Cerebellar cortex (tissue), 1 donor: ENCODE measurements around the gene VCL.
"Not testable (repeated sequence)": the region's sequence is repeated elsewhere in the genome, so short reads cannot be mapped to it uniquely, and the experiment has no call there.

Experiments
- DNase-seq: peaks from one replicate; pipeline ENCODE4 v3.0.0-alpha.2; 2015; ENCODE audit warnings: low spot score

Gene VCL

DNA sequence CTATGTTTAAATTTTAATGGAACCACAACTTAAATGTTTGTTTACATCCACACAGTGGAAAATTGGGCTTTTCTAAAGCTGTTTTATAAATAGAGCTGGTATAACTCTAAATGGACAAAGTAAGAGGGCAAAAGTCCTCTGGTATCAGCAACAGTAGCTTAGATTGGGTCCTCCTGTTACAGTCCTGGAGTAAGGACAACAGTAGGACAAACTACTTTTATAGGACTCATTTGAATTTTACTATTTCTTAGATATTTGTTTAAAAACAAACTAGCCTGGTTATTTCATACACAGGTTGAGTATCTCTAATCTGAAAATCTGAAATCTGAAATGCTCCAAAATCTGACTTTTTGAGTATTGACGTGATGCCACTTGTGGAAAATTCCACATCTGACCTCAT lies 8.4 kb downstream of the VCL start:
- DNase-seq, result no peak

DNA sequence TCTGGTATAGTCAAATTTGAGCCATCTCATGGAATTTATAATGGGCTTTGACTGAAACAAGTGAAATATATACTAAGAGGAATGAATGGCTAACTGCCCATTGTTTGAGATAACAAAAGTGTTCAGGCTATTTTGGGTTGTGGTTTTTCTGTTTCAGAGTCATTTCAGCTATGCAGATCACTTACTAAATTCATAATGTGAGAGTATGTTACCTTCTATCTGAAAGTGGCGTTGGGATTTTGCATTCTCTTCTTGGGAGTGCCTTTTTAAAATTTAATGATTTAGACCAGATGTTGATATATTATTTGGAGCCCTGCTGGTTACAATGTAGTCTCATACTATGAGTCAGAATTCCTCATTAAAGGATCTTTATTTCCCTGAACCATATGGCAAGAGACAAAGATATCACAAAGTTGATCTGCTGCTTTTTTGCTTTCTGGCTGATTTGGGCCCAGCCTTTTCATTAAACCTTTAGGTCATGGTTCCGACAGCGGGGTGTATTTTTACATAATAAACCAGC lies 10.4 kb downstream of the VCL start:
- no peak for DNase-seq

DNA sequence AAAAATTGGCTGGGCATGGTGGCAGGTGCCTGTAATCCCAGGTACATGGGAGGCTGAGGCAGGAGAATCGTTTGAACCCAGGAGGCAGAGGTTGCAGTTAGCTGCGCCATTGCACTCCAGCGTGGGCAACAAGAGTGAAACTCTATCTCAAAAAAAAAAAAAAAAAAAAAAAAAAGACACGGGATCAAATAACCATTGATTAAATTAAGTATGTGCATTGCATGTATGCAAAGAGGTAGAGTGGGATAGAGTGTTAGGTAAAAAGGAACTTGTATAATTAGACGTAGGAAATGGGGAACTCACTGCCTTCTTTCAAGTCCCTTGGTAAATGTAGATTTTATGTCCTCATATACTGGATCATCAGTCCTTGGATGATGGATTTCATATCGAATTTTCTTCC lies 13.1 kb downstream of the VCL start:
- no peak for DNase-seq

DNA sequence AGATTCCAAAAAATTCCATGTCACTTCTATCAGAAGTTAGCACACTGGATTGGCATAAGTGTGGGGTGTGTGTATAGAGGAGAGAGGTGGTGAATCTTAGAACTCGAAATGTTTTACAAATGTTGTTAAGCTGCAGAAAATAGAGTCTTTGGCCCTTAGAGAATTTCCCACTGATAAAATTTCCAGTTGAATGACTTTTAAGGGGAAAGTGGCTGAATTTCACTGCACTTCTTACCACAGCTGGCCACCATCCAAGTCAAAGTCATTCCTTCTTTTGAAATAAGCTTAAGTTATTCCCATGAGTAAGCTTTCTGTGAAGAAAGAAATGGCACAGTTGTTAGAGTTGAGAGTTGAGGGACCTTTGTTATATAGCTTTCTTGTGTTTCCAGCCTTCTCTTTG lies 13.9 kb downstream of the VCL start:
- no peak for DNase-seq

DNA sequence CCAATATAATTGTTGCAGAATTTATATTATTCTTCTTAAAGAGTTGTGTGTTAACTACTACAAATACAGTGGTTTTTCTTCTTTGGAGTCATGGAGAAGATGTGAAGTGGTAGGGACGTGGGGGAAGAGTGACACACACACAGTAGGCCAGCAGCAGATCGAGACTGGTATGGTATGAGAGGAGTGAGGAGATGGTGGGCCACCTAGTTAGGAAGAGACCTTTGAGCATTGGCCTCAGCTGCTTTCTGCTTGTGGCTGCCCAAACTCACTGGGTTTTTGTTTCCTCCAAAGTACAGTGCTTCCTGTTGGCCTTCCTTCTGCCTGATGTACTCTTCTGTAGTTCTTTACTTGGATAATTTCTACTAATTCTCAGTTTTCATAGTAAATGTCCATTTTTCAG lies 14.6 kb downstream of the VCL start:
- no peak for DNase-seq

DNA sequence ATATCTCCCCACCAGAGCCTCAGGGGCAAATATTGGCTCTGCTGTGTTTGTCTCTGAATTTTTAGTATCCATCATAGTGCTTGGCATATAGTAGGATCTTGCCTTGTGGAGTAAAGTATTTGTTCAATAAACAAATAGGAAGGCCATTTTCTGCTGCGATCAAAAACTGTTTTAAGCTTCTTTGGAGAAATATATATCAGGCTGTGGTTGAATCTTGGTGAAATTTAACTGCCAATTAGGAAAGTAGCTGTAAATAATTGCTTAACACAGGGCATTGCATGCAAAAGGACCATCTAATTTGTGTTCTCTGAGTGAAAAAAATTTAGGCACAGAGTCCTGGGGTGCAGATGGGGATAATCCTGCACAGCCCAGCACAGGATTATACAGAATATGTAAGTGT lies 15.1 kb downstream of the VCL start:
- DNase-seq, result no peak

DNA sequence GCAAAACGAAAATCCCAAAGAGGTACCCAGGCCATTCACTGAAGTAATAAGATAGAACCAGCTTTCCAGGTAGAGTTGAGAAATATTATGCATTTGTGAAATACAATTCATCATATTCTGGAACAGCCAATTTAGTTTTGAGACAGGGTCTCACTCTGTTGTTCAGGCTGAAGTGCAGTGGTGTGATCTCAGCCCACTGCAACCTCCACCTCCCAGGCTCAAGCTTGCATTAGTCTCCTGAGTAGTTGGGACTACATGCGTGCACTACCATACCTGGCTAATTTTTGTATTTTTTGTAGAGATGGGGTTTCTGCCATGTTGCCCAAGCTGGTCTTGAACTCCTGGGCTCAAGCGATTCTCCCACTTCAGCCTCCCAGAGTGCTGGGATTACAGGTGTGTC lies 16.7 kb downstream of the VCL start:
- DNase-seq, result not testable (repeated sequence)

DNA sequence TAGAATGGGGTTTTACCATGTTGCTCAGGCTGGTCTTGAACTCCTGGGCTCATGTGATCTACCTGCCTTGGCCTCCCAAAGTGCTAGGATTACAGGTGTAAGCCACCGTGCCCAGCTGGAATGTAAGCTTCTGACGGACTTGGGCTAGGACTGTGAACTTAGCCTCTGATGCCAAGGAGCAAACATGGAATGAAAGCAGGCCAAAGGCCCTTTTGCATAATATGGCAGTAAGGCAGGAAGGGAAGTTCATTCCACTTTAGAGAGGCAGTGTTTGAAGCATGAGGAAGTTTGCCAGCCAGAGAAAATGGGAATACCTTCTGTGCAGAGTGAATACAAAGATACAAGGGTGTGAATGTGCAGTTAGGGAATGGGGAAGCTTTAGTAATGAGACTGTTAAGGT lies 20.3 kb downstream of the VCL start:
- DNase-seq, result no peak

DNA sequence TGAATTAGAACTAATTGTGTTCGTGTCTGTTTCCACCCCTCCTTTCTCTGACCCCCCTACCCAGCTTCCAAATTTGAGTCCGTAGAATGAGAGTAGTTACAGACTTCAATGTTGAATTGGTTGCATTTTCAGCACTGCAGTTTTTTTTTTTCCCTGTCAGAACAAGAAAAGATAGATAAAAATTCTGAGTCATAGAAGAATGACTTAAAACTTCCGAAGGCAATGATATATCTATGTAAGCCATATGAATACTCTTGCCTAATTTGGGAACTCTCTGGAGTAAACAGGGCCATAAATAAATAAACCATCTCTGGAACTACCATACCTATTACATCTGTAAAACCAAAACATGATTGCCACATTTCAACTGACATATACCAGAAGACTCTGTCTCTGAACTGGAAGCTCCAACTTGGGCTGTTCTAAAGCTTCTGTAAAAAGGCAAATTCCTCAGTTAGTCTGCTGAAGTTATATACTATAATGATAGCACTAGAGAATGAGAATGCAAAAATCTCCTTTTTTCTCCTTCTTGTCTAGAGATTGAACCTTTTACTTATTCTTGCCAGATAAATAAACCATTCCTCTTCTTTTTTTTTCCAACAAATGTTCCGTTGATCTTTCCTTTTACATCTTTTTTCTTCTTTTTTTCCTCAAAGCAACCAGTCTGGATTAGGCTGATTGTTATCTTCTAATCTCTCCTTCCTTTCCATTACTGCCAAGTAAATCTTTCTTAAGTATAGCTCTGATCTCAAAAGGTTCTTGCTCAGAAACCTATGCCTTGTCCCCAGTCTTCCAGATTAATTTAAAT lies 23.5 kb downstream of the VCL start:
- DNase-seq, result no peak

DNA sequence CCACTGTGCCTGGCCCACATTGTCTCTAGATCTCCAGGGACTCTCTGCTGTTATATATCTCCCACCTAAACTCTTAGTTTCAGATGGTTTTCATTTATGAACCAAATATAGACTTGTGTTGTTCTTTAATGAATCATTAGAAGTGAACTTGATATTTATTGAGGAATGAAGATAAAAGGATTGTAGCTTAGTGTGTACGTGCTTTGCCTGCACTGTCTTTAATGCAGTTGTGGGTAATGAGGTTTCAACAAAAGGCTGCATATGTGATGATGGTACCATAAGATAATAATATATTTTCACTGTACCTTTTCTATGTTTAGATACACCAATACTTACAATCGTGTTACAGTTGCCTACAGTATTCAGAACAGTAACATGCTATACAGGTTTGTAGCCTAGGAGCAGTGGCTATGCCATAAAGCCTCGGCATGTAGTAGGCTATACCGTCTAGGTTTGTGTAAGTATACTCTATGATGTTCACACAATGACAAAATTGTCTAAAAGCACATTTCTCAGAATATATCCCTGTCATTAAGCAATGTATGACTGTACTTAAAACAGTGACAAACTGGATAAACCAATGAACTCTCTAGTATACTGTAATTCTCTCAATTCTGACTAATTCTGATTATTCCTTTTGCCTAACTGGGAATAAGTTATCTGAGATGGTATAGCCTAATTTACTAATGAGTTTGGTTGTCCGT lies 25.2 kb downstream of the VCL start:
- DNase-seq, result no peak

DNA sequence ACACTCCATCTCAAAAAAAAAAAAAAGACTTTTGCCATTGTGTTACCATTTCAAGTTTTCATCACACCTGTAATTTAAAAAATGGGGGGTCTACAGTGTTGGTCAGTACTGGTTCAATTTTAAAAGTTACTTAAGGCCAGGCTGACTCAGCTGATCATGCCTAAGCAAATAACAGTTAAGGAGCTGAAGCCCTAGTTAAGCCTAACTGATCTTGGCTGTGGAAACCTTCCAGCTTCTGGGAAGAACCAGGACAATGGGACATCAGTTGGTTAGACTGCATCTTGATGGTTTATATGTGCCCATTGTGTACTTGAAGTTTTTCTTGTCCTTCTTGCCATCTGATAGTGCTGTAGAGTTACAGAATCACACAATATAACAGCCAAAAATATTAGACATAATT lies 26.7 kb downstream of the VCL start:
- no peak for DNase-seq

DNA sequence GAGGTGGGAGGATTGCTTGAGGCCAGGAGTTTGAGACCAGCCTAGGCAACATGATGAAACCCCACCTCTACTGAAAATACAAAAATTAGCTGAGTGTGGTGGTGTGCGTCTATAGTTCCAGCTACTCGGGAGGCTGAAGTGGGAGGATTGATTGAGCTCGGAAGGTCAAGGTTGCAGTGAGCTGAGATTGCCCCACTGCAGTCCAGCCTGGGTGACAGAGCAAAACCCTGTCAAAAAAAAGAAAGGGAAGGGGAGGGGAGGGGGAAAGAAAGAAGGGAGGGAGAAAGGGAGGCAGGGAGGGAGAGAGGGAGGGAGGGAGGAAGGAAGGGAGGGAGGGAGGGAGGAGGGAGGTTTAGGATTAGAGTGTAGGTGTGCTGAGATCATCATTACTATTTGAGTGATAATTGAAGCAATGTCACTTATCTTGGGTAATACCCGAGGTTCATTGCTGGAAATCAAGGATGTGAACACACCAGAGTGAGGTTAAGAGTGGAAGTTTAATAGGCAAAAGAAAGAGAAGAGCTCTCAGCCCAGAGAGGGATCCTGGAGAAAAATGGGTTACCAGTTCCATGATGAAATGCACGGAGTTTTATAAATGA lies 27.6 kb downstream of the VCL start:
- no peak for DNase-seq

DNA sequence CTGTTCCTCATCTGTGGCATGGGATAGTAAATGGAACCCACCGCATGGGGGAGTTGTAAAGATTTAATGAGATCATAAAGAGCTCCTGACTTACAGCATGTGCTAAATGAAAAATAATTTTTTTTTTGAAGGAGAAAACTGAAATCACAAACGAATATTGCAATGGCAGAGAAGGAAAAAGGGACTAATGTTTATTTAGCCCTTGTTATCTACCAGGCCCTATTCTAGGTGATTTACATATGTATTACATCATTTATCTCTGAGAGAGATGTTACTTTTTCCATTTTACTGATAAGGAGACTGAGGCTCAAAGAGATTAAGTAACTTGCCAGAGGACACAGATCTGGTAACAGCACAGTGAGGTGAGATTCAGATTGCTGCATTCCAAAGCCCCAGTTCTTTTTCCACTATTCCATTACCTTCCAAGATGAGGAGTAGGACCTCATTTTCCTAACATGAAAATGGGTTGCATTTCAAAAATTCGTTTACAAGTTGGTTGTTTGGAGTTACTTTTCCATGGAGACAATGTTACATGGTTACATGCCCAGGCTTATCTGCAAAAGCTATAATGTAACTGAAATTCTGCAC lies 28.6 kb downstream of the VCL start:
- DNase-seq, result no peak

DNA sequence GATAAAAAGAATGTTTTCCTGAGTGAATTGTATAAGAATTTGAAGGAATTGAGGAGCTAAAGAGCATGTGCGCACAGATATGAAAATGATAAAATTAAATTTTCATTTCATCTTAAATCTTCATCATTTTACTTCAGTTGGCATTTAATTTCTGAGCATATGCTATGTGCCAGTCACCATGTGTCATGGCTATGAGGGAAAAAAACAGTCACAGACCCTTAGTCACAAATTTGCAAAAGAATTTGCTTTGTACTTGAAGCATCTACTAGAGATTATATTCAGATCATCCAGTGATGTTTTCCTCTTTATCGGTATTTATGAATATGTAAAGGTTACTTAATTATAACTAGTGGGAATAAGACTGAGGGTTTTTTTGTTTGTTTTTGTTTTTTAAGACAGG lies 29.8 kb downstream of the VCL start:
- DNase-seq, result no peak

DNA sequence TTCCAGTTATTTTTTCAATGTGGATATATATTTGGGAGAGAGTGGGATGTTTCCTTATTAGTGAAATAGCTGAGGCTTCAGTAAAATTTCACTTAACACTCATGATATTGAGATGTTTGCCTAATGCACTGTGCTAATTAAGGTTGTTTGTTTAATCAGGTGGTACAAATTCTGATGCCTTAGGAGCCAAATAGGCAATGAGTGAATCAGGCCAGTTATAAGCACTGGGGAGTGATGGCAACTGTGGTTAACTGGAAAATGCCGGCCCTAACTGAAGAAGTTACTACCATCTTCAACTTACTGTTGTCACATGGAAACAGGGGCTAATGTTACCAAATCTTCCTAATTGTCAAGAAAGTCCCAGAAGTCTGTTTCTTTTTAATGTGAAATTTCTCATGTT lies 32.0 kb downstream of the VCL start:
- DNase-seq, result no peak

DNA sequence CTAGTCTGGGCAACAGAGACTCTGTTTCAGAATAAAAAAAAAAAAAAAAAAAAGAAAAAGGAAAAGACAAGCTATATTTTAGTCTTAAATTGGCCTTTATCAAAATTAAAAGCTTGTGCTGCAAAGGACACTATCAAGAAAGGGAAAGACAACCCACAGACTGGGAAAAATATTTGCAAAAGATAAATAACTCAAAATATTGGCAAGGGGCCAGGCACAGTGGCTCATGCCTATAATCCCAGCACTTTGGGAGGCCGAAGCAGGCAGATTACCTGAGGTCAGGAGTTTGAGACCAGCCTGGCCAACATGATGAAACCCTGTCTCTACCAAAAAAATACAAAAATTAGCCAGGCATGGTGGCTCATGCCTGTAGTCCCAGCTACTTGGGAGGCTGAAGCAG lies 34.3 kb downstream of the VCL start:
- DNase-seq, result not testable (repeated sequence)

DNA sequence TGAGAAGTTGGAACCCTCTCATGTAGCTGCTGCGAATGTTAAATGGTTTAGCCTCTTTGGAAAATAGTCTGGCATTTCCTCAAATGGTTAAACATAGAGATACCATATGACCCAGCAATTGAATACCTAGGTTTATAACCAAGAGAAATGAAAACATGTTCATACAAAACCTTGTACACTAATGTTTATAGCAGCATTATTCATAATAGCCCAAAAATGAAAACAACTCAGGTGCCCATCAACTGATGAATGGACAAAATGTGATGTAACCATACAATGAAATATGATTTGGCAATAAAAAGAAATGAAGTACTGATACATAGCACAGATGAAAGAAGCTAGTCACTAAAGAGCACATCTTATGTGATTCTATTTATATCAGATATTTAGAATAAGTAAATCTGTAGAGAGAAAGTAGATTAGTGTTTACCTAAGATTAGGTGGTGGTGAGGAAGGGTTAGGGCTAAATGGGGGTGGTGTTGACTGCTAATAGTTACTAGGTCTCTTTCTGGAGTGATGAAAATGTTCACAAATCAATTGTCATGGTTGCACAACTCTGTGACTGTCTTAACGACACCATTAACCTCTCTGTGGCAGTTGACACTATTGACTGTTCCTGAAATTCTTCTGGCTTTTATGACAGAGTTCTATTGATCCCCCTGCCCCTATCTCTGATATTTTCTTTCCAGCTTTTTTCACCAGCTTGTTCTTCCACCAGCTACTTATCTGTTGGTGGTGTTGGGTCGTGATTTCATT lies 35.2 kb downstream of the VCL start:
- DNase-seq, result no peak

DNA sequence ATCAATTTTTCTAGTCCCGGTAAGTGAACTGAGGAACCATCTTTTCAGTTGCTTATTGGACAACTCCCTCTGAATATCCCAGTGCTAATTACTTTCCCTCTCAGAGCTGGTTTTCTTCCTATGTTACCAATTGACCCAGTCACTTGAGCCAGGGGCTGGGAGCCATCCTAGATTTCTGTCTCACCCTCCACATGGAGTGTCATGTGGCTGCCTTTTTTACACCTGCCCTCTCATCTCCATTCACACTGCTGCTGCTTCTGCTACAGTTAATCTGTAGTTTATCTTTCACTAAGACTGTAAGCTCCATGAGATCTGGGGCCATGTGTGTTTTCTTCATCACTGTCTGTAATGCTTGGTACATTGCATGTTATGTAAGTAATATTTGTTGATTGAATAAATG lies 35.8 kb downstream of the VCL start:
- no peak for DNase-seq

DNA sequence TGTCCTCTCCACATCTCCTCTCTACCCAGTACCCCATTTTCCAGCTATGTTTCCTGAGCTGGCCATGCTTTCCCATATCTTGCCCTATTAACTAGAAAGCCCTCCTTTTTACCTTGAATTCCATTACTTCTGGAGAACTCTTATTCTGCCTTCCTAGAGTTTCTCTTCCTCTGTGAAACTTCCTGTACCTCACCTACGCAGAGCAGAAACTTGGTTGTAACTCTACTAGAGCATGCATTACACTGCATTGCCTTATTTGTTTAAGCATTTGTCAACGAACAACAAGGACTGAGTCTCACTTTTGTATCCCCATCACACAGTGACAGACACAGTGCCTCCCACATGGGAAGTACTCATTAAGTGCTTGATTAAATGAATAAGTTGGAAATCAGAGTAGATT lies 36.4 kb downstream of the VCL start:
- no peak for DNase-seq

DNA sequence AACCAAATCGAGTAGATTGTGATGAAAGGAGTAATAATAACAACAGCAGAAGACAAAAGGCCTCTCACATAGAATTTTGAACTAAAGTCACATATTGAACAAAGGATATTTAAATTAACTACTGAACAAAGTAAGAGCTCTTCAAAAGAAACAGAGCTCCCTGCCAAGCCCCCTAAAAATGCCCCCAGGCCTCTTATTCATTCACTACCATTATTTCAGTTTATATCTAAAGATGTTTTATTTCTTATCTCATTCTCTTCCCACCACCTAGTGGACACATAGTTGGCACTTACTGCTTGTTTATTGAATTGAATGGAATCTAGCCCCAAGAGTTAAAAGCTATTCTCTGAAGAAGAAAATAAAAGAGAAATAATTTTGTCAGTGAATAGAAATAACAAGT lies 37.4 kb downstream of the VCL start:
- no peak for DNase-seq

DNA sequence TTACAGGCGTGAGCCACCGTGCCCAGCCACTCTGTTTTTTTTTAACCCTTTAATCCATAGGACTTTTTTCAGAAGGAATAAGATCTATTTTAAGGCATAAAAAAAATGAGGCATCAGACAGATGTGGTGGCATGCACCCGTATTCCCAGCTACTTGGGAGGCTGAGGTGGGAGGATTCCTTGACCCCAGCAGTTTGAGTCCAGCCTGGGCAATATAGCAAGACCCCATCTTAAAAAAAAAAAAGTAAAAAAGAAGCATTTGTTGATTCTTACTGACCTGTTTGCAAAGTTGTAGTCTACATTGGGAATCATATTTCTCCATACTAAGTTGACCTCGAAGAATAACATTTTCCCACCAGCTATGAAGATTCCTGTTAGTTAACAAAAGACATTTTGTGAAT lies 38.6 kb downstream of the VCL start:
- no peak for DNase-seq

DNA sequence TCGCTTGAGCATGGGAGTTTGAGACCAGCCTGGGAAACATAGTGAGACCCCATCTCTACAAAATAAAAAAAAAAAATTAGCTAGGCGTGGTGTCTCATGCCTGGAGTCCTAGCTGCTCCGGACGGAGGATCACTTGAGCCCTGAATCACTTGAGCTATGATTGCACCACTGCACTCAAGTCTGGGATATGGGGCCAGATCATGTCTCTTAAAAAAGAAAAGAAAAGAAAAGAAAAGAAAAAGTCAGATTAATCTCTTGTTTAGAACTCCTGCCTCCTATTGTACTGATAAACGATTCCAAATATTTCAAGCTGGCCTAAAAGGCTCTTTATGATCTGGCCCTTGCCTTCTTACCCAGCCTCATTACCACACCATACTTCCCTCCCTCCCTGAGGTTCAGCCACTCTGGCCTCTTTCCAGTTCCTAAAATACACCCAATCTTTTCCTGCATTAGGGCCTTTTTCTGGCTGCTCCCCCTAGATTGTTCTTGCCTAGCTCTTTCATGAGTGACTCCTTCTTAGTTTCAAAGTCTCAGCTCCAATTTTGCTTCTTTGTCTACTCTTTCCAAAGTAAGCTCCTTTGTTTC lies 41.7 kb downstream of the VCL start:
- DNase-seq, result peak; percentile 68
